HL-60 (cell line): ENCODE data around the gene FLYWCH1.

Experiments
- CTCF ChIP-seq: IDR thresholded peaks from one replicate; pipeline ENCODE4 v1.5.1; 2011; ENCODE audit warnings: low read length, control low read depth, inconsistent platforms; ENCODE audit not compliant: insufficient read depth
- GABPA ChIP-seq: IDR thresholded peaks from 2 replicates; pipeline ENCODE4 v1.6.1; 2012; ENCODE audit warnings: low read depth
- POLR2AphosphoS5 ChIP-seq: IDR thresholded peaks from 2 replicates; pipeline ENCODE4 v1.6.1; 2012; ENCODE audit warnings: low read depth
- REST ChIP-seq: IDR thresholded peaks from 2 replicates; pipeline ENCODE4 v1.6.1; 2012; ENCODE audit warnings: low read depth; ENCODE audit not compliant: insufficient replicate concordance
- SPI1 ChIP-seq: IDR thresholded peaks from 2 replicates; pipeline ENCODE4 v1.6.1; 2012; ENCODE audit warnings: low read depth, mild to moderate bottlenecking, borderline replicate concordance

- no peak for TF ChIP-seq POLR2AphosphoS5
- TF ChIP-seq CTCF: no peak
- TF ChIP-seq GABPA: no peak
- no peak for TF ChIP-seq REST
- no peak for TF ChIP-seq SPI1
These were observed 5.7 kb upstream of the FLYWCH1 start for GRCh38 chr16:2905988-2906387.
